Epithelial cell of proximal tubule (primary cell): Measurements from ENCODE around the gene RAI1. TPM values are rescaled to one million over a fixed set of nuclear protein-coding genes. Genes with fewer than 3 reads are reported as not detected.

Experiments
- DNase-seq: peaks from one replicate; pipeline ENCODE4 v3.0.0-alpha.2; 2011; ENCODE audit warnings: low read depth
- H3K4me3 ChIP-seq: 2 replicates; pipeline ENCODE4 v1.5.1; 2011; ENCODE audit warnings: low read depth, mild to moderate bottlenecking, low read length
- CTCF ChIP-seq: conservative IDR thresholded peaks from 2 replicates; pipeline ENCODE4 v1.5.1; 2012; ENCODE audit warnings: low read depth, mild to moderate bottlenecking, low read length
- total RNA-seq: library from RNA; depleted of rRNA; stranded (reverse); fragments of >200 nt; gene quantifications from 2 replicates; pipeline ENCODE4 v1.2.3, GENCODE V29; 2015

Gene RAI1
- total RNA-seq, 1 donor from 2014 or later, result 13.7 TPM

DNA sequence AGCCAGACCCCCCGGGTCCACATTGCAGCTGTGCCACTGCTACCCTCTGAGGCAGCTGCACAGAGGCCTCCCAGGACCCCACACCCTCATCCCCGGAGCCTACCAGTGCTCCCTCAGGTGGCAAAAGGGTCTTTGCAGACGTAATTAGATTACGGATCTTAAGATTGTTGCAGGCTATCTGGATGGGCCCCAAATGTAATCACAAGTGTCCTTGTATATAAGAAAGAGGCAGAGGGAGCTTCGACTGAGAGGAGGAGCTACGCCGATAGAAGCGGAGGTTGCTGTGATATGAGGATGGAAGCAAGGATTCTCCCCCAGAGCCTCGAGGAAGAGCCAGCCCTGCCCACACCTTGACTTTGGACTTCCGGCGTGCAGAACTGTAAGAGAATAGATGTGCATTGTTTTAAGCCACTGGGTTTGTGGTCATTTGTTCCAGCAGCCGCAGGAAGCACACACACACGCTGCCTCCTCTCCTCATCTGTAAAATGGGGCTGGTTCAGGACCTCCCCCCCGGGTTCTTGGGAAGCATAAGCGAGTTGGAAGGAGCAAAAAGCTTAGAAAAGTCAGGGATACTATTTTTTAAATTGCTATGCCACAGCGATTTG lies 10.5 kb upstream of the RAI1 start:
- H3K4me3 ChIP-seq, result no peak overlapping the region
- DNase-seq, result no peak
- TF ChIP-seq CTCF, result no peak

DNA sequence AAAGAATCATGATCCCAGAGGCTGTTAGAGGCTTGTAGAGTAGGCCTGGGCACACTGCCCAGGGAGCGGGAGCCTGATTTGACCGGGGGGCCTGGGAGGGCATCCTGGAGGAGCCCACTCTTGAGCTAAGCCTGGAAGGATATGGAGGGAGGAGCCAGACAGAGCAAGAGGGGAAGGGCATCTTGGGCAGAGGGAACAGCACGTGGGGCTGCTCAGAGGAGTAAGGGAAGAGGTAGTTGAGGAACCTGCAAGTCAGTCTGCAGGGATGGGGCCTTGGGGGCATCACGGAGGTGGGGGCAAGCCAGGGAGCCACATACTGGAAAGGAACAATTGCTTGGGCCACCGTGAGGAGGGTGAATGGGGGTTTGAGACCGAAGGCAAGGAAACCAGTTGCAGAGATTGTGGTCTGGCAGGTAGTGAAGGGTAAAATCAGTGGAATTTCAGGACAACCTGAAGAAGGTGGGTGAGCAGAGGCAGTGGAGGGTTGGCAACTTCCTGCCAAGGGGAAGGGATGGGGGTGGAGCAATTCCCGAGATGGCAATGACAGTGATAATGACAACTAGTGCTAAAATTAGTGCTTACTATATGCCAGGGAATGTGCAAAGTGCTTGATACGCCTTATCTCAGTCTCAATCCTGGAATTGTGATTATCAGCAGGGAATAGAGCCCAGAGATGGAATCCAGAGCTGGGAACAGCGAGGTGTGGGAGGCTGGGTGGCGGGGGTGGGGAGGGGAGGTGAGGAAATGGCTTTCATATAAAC lies 9.7 kb upstream of the RAI1 start:
- H3K4me3 ChIP-seq, result no peak overlapping the region
- no peak for DNase-seq
- TF ChIP-seq CTCF, result no peak

DNA sequence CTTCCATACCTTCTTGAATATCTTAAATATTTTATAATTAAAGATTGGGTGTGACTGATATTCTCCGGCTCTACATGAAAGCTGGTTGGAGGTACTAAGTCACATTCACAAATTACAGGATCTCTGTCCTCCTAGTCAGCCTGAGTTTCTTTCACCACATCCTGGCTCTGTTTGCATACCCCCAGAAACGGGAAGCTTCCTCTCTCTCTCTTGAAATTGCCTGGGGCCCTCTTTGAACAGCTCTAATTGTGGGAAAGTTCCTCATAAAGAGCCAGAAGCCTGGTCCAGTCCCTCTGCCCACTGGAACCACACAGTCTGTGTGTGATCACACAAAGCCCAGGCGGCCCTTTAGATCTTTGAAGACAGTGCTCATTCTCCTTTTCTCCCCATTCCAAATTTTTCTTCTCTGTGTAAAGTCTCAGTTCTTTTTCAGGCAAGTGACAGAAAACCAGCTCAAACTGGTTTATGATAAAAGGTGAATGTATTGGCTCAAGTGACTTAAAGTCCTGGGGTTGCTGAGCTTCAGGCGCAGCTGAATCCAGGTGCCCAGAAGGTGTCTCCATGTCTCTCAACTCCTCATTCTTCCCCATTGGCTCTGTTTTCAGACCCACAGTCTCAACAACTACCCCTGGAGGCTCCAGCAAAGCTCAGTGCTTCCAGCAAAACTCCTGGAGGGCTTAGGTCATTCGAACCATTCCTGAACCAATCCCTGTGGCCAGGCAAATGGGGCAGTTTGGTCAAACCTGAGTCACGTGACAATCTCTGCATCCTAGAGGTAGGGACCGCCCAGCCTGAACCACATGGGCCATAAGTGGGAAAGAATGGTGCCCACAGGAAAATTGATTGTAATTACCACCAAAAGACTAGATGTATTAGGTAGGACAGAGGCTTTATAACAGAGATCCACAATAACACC lies 8.5 kb upstream of the RAI1 start:
- no peak for TF ChIP-seq CTCF
- H3K4me3 ChIP-seq, result no peak overlapping the region
- DNase-seq, result no peak

- no peak for DNase-seq
- H3K4me3 ChIP-seq, result no peak overlapping the region
- no peak for TF ChIP-seq CTCF
These were observed 5.8 kb upstream of the RAI1 start for GRCh38 chr17:17675416-17675815.

- no peak for TF ChIP-seq CTCF
- no peak for DNase-seq
- no peak overlapping the region for H3K4me3 ChIP-seq
These were observed 5.2 kb upstream of the RAI1 start for GRCh38 chr17:17675925-17676534.

DNA sequence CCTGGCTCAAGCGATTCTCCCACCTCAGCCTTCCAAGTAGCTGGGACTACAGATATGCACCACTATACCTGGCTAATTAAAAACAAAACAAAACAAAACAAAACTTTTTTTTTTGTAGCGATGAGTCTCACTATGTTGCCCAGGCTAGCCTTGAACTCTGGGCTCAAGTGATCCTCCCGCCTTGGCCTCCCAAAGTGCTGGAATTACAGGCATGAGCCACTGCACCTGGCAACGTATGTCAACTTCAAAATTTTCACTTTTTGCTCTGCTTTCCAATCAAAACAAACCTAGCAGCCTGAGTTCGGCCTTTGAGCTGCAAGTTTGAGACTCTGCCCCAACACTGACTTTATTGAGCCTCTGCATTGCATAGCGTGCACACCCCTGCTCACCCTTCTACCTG lies 4.5 kb upstream of the RAI1 start:
- H3K4me3 ChIP-seq, result no peak overlapping the region
- TF ChIP-seq CTCF, result no peak
- DNase-seq, result no peak
